Measurements from ENCODE around the gene TMEM63B. TPM values are rescaled to one million over a fixed set of nuclear protein-coding genes. Genes with fewer than 3 reads are reported as not detected.

Gene TMEM63B
- total and polyA plus RNA-seq, 2 of the 8 experiments (the other 6 are each of a cell fraction or from before 2014, with no cell fraction given), result 61.1 to 96.8 TPM

- TF ChIP-seq CBX8 (IDR thresholded peaks at IDR 0.05; ENCODE audit: borderline replicate concordance, low read depth, low read length) (no peak), POLR2A (IDR thresholded peaks at IDR 0.05; ENCODE audit: control extremely low read depth in 1 of 2, low read depth in 2 of 2, low read length in 2 of 2) (no peak), EP300 (IDR thresholded peaks at IDR 0.05; ENCODE audit: borderline replicate concordance in 1 of 2, low read depth in 2 of 2, low read length in 2 of 2) (no peak), SP1 (IDR thresholded peaks at IDR 0.05; ENCODE audit: low read depth, low read length) (no peak), ATF2 (IDR thresholded peaks at IDR 0.05; ENCODE audit: low read length) (no peak), MAX (IDR thresholded peaks at IDR 0.05) (peak; percentile 71), CHD2 (IDR thresholded peaks at IDR 0.05; ENCODE audit: low read length) (no peak), TCF12 (IDR thresholded peaks at IDR 0.05; ENCODE audit: low read depth, low read length) (no peak), MAFK (IDR thresholded peaks at IDR 0.05; ENCODE audit: low read depth, low read length) (no peak), SUZ12 (IDR thresholded peaks at IDR 0.05; ENCODE audit: low read length) (no peak), FOSL1 (IDR thresholded peaks at IDR 0.05; ENCODE audit: insufficient read depth, low read depth, low read length) (no peak), ATF3 (IDR thresholded peaks at IDR 0.05; ENCODE audit: insufficient read depth, low read depth, low read length) (no peak), YY1 (IDR thresholded peaks at IDR 0.05; ENCODE audit: low read depth, low read length) (no peak), HDAC2 (IDR thresholded peaks at IDR 0.05; ENCODE audit: borderline replicate concordance in 1 of 2, low read depth in 2 of 2, low read length in 2 of 2) (peak in 1 of 2 experiments; percentile 41; a peak in 1 of 4 replicates)
These were observed 915 bp downstream of the TMEM63B start (continued) for GRCh38 chr6:44128020-44128917.

Data from H1 (cell line).